PFSK-1 (cell line): ENCODE data around the gene PRDM2.

Source experiments
- POLR2AphosphoS5 ChIP-seq: IDR thresholded peaks from 2 replicates; pipeline ENCODE4 v1.6.1; 2012; ENCODE audit warnings: low read depth, mild to moderate bottlenecking, control low read depth, low read length, moderate library complexity
- SIN3A ChIP-seq: IDR thresholded peaks from 2 replicates; pipeline ENCODE4 v1.6.1; 2012; ENCODE audit warnings: mild to moderate bottlenecking, low read length, moderate library complexity, borderline replicate concordance; ENCODE audit not compliant: insufficient read depth

DNA sequence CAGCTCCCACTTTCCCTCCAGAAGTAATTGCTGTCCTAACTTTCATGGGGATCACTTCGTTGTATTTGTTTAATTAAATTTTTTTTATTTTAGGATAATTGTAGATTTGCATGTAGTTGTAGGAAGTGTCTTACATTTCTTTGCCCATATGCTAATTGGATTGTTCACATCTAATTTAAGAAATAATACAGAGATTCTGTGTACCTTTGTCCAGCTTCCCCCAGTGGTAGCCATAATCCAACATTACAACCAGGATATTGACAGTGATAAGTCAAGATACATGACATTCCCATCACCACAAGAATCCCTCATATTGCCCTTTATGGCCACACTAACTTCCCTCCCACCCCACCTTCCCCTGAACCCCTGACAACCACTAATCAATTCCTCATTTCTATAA lies 136.6 kb downstream of the PRDM2 start:
- no peak for TF ChIP-seq POLR2AphosphoS5
- no peak for TF ChIP-seq SIN3A
